ENCODE measurements around the gene GATM. TPM values are rescaled to one million over a fixed set of nuclear protein-coding genes. Genes with fewer than 3 reads are reported as not detected.

The GATM gene
- total and polyA plus RNA-seq, 2 donors from 2014 or later = 79.5 to 421 TPM

- Histone ChIP-seq H3K36me3 (ENCODE audit: control insufficient read depth in 2 of 3, insufficient read depth in 3 of 3, low read length in 3 of 3) (no peaks in the 10 kb centered on the region), H3K27me3 (ENCODE audit: control insufficient read depth, insufficient read depth, low read length) (no peaks in the 10 kb centered on the region), H3K4me1 (ENCODE audit: control insufficient read depth in 2 of 3, insufficient read depth in 2 of 3, low read depth in 1 of 3, low read length in 3 of 3) (peaks cover 0 to 12% (median 2%) of the 10 kb centered on the region in 3 donors), H3K9ac (ENCODE audit: low read length in 3 of 3) (no peak overlapping the region), H3K4me3 (ENCODE audit: low read length in 3 of 3) (no peak overlapping the region), H3K9me3 (ENCODE audit: control insufficient read depth in 2 of 3, insufficient read depth in 1 of 3, low read length in 3 of 3) (no peaks in the 10 kb centered on the region), H3K27ac (ENCODE audit: low read depth in 2 of 2, low read length in 2 of 2) (no peak overlapping the region)
- DNase-seq = no peak
- intact Hi-C loops (cut with DNase I) = no loop called here
- TF ChIP-seq CTCF (IDR thresholded peaks at IDR 0.05; ENCODE audit: borderline replicate concordance, extremely low read depth, insufficient read depth) = no peak
- no peak for FAIRE-seq
Measured at GRCh38 chr15:45340429-45340828, 37.9 kb downstream of the GATM start.

- Histone ChIP-seq H3K4me1 (ENCODE audit: control insufficient read depth in 2 of 3, insufficient read depth in 2 of 3, low read depth in 1 of 3, low read length in 3 of 3) (peaks cover 0 to 12% (median 0%) of the 10 kb centered on the region in 3 donors), H3K36me3 (ENCODE audit: control insufficient read depth in 2 of 3, insufficient read depth in 3 of 3, low read length in 3 of 3) (no peaks in the 10 kb centered on the region), H3K9me3 (ENCODE audit: control insufficient read depth in 2 of 3, insufficient read depth in 1 of 3, low read length in 3 of 3) (no peaks in the 10 kb centered on the region), H3K27me3 (ENCODE audit: control insufficient read depth, insufficient read depth, low read length) (no peaks in the 10 kb centered on the region), H3K4me3 (ENCODE audit: low read length in 3 of 3) (no peak overlapping the region), H3K27ac (ENCODE audit: low read depth in 2 of 2, low read length in 2 of 2) (no peak overlapping the region), H3K9ac (ENCODE audit: low read length in 3 of 3) (no peak overlapping the region)
- FAIRE-seq (no peak), DNase-seq (no peak)
- no peak for TF ChIP-seq CTCF (IDR thresholded peaks at IDR 0.05; ENCODE audit: borderline replicate concordance, extremely low read depth, insufficient read depth)
- intact Hi-C loops (cut with DNase I) = no loop called here
Measured at GRCh38 chr15:45338417-45338816, 39.9 kb downstream of the GATM start.

- H3K36me3 ChIP-seq (ENCODE audit: control insufficient read depth in 2 of 3, insufficient read depth in 3 of 3, low read length in 3 of 3) = no peaks in the 10 kb centered on the region
- FAIRE-seq (no peak), DNase-seq (no peak)
- H3K27me3 ChIP-seq (ENCODE audit: control insufficient read depth, insufficient read depth, low read length) = no peaks in the 10 kb centered on the region
- intact Hi-C loops (cut with DNase I) = no loop called here
- peaks cover 0 to 8% (median 0%) of the 10 kb centered on the region in 3 donors for H3K4me1 ChIP-seq (ENCODE audit: control insufficient read depth in 2 of 3, insufficient read depth in 2 of 3, low read depth in 1 of 3, low read length in 3 of 3)
- no peak overlapping the region for H3K27ac ChIP-seq (ENCODE audit: low read depth in 2 of 2, low read length in 2 of 2)
- no peak overlapping the region for H3K9ac ChIP-seq (ENCODE audit: low read length in 3 of 3)
- H3K9me3 ChIP-seq (ENCODE audit: control insufficient read depth in 2 of 3, insufficient read depth in 1 of 3, low read length in 3 of 3) = no peaks in the 10 kb centered on the region
- TF ChIP-seq CTCF (IDR thresholded peaks at IDR 0.05; ENCODE audit: borderline replicate concordance, extremely low read depth, insufficient read depth) = no peak
- H3K4me3 ChIP-seq (ENCODE audit: low read length in 3 of 3) = no peak overlapping the region
Measured at GRCh38 chr15:45337224-45337623, 41.1 kb downstream of the GATM start.

GRCh38 chr15:45333550-45333949 lies 44.8 kb downstream of the GATM start:
- TF ChIP-seq CTCF (IDR thresholded peaks at IDR 0.05; ENCODE audit: borderline replicate concordance, extremely low read depth, insufficient read depth) = no peak
- H3K4me3 ChIP-seq (ENCODE audit: low read length in 3 of 3) = no peak overlapping the region
- H3K9me3 ChIP-seq (ENCODE audit: control insufficient read depth in 2 of 3, insufficient read depth in 1 of 3, low read length in 3 of 3) = no peaks in the 10 kb centered on the region
- H3K27ac ChIP-seq (ENCODE audit: low read depth in 2 of 2, low read length in 2 of 2) = no peak overlapping the region
- FAIRE-seq (no peak), DNase-seq (peak; percentile 52 to 83 (median 66))
- no peaks in the 10 kb centered on the region for H3K36me3 ChIP-seq (ENCODE audit: control insufficient read depth in 2 of 3, insufficient read depth in 3 of 3, low read length in 3 of 3)
- intact Hi-C loops (cut with DNase I) = no loop called here
- peaks cover 0 to 8% (median 0%) of the 10 kb centered on the region in 3 donors for H3K4me1 ChIP-seq (ENCODE audit: control insufficient read depth in 2 of 3, insufficient read depth in 2 of 3, low read depth in 1 of 3, low read length in 3 of 3)
- no peaks in the 10 kb centered on the region for H3K27me3 ChIP-seq (ENCODE audit: control insufficient read depth, insufficient read depth, low read length)
- no peak overlapping the region for H3K9ac ChIP-seq (ENCODE audit: low read length in 3 of 3)

All from kidney (tissue), 14 donors.